Neural crest cell (in vitro differentiated cells): Measurements from ENCODE around the gene SCN9A. TPM values are rescaled to one million over a fixed set of nuclear protein-coding genes. Genes with fewer than 3 reads are reported as not detected.

ENCODE experiments used
- DNase-seq: peaks from one replicate; pipeline ENCODE4 v3.0.0; 2021; ENCODE audit warnings: low read depth, mixed read lengths, low spot score
- H3K27ac Mint-ChIP-seq: one replicate; pipeline ENCODE4 v1.8.0; 2021; ENCODE audit warnings: mild to moderate bottlenecking, mixed read lengths; ENCODE audit not compliant: unreplicated experiment
- H3K27me3 Mint-ChIP-seq: 2 replicates; pipeline ENCODE4 v1.8.0; 2021; ENCODE audit warnings: low read depth, mild to moderate bottlenecking, mixed read lengths
- H3K36me3 Mint-ChIP-seq: 2 replicates; pipeline ENCODE4 v1.8.0; 2021; ENCODE audit warnings: low read depth, mild to moderate bottlenecking, mixed read lengths
- H3K4me1 Mint-ChIP-seq: 2 replicates; pipeline ENCODE4 v1.8.0; 2021; ENCODE audit warnings: mixed read lengths
- H3K4me3 Mint-ChIP-seq: one replicate; pipeline ENCODE4 v1.8.0; 2021; ENCODE audit warnings: mild to moderate bottlenecking, mixed read lengths
- H3K9me3 Mint-ChIP-seq: 2 replicates; pipeline ENCODE4 v1.8.0; 2021; ENCODE audit warnings: mixed read lengths
- CTCF ChIP-seq: fragments of 200-600 bp; sonication (generic); conservative IDR thresholded peaks from 2 replicates; pipeline ENCODE4 v1.5.0; 2021; ENCODE audit warnings: antibody characterized with exemption, mild to moderate bottlenecking
- total RNA-seq: library from RNA; stranded (reverse); gene quantifications from 2 replicates; pipeline ENCODE4 v1.2.1, GENCODE V29; 2021

SCN9A gene
- total RNA-seq, 1 donor from 2014 or later: 1.3 TPM

DNA sequence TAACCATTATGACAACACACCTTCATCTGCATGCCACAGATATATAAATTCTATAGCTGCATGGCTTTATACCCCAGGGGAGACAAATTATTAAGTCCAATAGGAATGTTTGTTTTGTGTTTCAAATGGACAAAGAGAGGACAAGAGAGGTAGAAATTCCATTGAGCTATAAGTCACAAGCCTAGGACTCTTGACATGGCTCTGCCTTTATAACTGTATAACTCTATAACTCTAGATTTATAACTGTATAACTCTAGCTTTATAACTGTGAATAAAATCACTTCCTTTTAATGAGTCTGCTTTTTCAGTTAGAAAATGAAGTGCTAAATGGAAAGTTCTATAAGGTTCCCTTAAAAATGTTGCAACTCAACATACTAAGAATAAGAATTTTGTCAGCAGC lies 106.4 kb downstream of the SCN9A start:
- H3K27ac Mint-ChIP-seq: no peak overlapping the region
- no peaks in the 10 kb centered on the region for H3K4me1 Mint-ChIP-seq
- H3K9me3 Mint-ChIP-seq: peaks cover 3% of the 10 kb centered on the region
- no peak for DNase-seq
- no peak for TF ChIP-seq CTCF
- H3K4me3 Mint-ChIP-seq: no peak overlapping the region
- H3K36me3 Mint-ChIP-seq: no peaks in the 10 kb centered on the region
- H3K27me3 Mint-ChIP-seq: no peaks in the 10 kb centered on the region

DNA sequence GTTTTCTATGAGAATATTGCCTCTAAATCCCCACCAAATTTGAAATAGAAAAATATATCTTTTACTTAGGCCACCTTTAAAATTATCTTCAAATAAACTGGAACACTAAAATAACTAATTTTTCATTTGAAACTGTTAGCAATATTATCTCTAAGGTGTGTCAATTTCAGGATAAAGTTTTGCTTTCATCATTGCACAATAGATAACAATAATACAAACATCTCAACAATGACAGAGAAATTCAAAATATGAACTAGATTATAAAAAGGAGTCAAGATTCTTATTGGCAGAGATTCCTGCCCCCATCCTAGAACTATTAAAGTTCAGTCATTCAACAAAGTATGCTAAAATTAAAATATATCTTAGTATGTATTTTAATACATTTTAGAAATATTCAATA lies 117.9 kb downstream of the SCN9A start:
- no peaks in the 10 kb centered on the region for H3K36me3 Mint-ChIP-seq
- peaks cover 11% of the 10 kb centered on the region for H3K4me1 Mint-ChIP-seq
- no peak overlapping the region for H3K4me3 Mint-ChIP-seq
- H3K27me3 Mint-ChIP-seq: no peaks in the 10 kb centered on the region
- H3K27ac Mint-ChIP-seq: no peak overlapping the region
- TF ChIP-seq CTCF: no peak
- no peak for DNase-seq
- H3K9me3 Mint-ChIP-seq: no peaks in the 10 kb centered on the region

GRCh38 chr2:166256896-166257295 lies 118.8 kb downstream of the SCN9A start:
- Mint-ChIP-seq H3K36me3 (no peaks in the 10 kb centered on the region), H3K4me1 (peaks cover 11% of the 10 kb centered on the region), H3K27ac (no peak overlapping the region), H3K9me3 (no peaks in the 10 kb centered on the region), H3K27me3 (no peaks in the 10 kb centered on the region), H3K4me3 (no peak overlapping the region)
- no peak for DNase-seq
- no peak for TF ChIP-seq CTCF

GRCh38 chr2:166249318-166249717 lies 126.4 kb downstream of the SCN9A start:
- Mint-ChIP-seq H3K27me3 (no peaks in the 10 kb centered on the region), H3K9me3 (no peaks in the 10 kb centered on the region), H3K36me3 (no peaks in the 10 kb centered on the region), H3K4me1 (peaks cover 5% of the 10 kb centered on the region), H3K4me3 (no peak overlapping the region), H3K27ac (no peak overlapping the region)
- DNase-seq: no peak
- no peak for TF ChIP-seq CTCF

DNA sequence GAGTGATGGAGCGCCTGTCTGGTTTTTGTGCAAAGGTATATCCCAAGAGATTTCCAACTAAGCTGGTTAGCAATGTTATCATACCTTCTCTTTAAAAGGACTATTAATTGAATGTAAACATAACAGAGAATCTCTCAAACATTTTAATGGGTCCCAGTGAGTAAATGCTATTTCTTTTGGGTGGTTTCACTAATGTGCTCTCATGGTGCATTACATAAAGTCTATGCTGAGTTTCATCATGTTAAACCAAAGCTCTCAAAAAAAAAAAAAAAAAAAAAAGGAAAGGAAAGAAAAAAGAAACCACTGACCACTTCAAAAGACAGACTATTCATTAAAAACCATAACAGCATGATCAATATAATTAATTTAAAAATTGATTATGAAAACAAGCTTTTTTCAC lies 128.8 kb downstream of the SCN9A start:
- Mint-ChIP-seq H3K4me3 (no peak overlapping the region), H3K27me3 (no peaks in the 10 kb centered on the region), H3K36me3 (no peaks in the 10 kb centered on the region), H3K4me1 (no peaks in the 10 kb centered on the region), H3K27ac (no peak overlapping the region), H3K9me3 (no peaks in the 10 kb centered on the region)
- no peak for DNase-seq
- no peak for TF ChIP-seq CTCF

DNA sequence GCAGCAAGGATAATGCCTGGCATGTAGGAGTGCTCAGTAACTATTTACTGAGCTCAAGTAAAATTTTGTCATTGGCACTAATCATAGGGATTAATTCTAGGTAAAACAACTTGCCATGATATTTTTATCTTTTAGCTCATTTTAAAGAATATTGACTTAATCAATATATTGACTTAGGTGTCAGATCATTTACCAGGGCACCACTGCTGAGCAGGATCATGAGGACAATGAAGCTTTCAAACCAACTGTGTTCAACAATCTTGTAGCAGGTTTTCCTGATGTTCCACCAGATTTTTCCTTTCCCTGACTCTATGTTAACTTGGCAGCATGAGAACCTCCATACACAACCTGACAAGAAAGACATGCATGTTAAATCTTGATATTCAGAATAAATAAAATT lies 133.4 kb downstream of the SCN9A start:
- DNase-seq: no peak
- H3K36me3 Mint-ChIP-seq: no peaks in the 10 kb centered on the region
- H3K27me3 Mint-ChIP-seq: no peaks in the 10 kb centered on the region
- no peak for TF ChIP-seq CTCF
- H3K9me3 Mint-ChIP-seq: no peaks in the 10 kb centered on the region
- no peak overlapping the region for H3K27ac Mint-ChIP-seq
- H3K4me1 Mint-ChIP-seq: no peaks in the 10 kb centered on the region
- H3K4me3 Mint-ChIP-seq: no peak overlapping the region
